GM12878 (cell line): ENCODE data around the gene PLIN3.
"Not testable (repeated sequence)": the region's sequence is repeated elsewhere in the genome, so short reads cannot be mapped to it uniquely, and the experiment has no call there.

Experiments
- BHLHE40 ChIP-seq, 2 experiments: fragments of 450-650 bp in 1 of 2; IDR thresholded peaks; 2 replicates each; pipeline ENCODE4 v1.6.1; 2011 to 2017; ENCODE audit warnings: low read depth in 2 of 2, borderline replicate concordance in 1 of 2, improper control_type of control experiment in 1 of 2, low read length in 1 of 2, mild to moderate bottlenecking in 1 of 2
- CHD2 ChIP-seq: IDR thresholded peaks from 2 replicates; pipeline ENCODE4 v1.6.1; 2011; ENCODE audit warnings: low read depth, low read length, improper control_type of control experiment, borderline replicate concordance
- EGR1 ChIP-seq, 2 experiments: IDR thresholded peaks; 1 replicate in 1 of 2; 2 replicates in 1 of 2; pipeline ENCODE4 v1.6.1; 2011 to 2012; ENCODE audit warnings: low read depth in 2 of 2, low read length in 2 of 2, borderline replicate concordance in 1 of 2, mild to moderate bottlenecking in 1 of 2, moderate library complexity in 1 of 2
- FOS ChIP-seq: IDR thresholded peaks from 3 replicates; pipeline ENCODE4 v1.6.1; 2011; ENCODE audit warnings: borderline replicate concordance; ENCODE audit not compliant: insufficient read length; ENCODE audit errors: extremely low read depth
- POLR2A ChIP-seq: IDR thresholded peaks from 2 replicates; pipeline ENCODE4 v1.6.1; 2011; ENCODE audit warnings: low read depth, mild to moderate bottlenecking, low read length
- POLR2AphosphoS5 ChIP-seq: IDR thresholded peaks from 2 replicates; pipeline ENCODE4 v1.6.1; 2011; ENCODE audit warnings: mild to moderate bottlenecking, low read length, inconsistent platforms
- RCOR1 ChIP-seq: conservative IDR thresholded peaks from 2 replicates; pipeline ENCODE4 v1.6.1; 2012; ENCODE audit warnings: low read depth, low read length, improper control_type of control experiment
- TARDBP ChIP-seq: IDR thresholded peaks from 2 replicates; pipeline ENCODE4 v1.6.1; 2016; ENCODE audit warnings: borderline replicate concordance
- YY1 ChIP-seq: IDR thresholded peaks from 2 replicates; pipeline ENCODE4 v1.6.1; 2011; ENCODE audit warnings: low read depth, mild to moderate bottlenecking, low read length
- ZNF207 ChIP-seq: fragments of 450-650 bp; IDR thresholded peaks from 2 replicates; pipeline ENCODE4 v1.6.1; 2014; ENCODE audit warnings: antibody characterized with exemption, mild to moderate bottlenecking, borderline replicate concordance
- ZNF274 ChIP-seq: IDR thresholded peaks from one replicate; pipeline ENCODE4 v1.8.0; 2011; ENCODE audit not compliant: insufficient read length, insufficient read depth
- TF ChIP-seq, protein P1 (sequence below), 3 experiments: IDR thresholded peaks in 2 of 3; conservative IDR thresholded peaks in 1 of 3; 2 replicates each; pipeline ENCODE4 v1.5.1; 2011; ENCODE audit warnings: low read depth in 3 of 3, low read length in 3 of 3, mild to moderate bottlenecking in 3 of 3, control low read depth in 2 of 3, moderate library complexity in 2 of 3, inconsistent platforms in 1 of 3, mixed read lengths in 1 of 3; ENCODE audit not compliant: control insufficient read depth in 2 of 3, insufficient read depth in 1 of 3; ENCODE audit errors: extremely low read depth in 1 of 3
- TF ChIP-seq, protein P2 (sequence below): fragments of 450-650 bp; IDR thresholded peaks from 2 replicates; pipeline ENCODE4 v1.6.1; 2017; ENCODE audit warnings: antibody characterized with exemption, mild to moderate bottlenecking, moderate library complexity
- TF ChIP-seq, protein P3 (sequence below): fragments of 450-650 bp; IDR thresholded peaks from 2 replicates; pipeline ENCODE4 v1.6.1; 2017; ENCODE audit warnings: borderline replicate concordance

DNA sequence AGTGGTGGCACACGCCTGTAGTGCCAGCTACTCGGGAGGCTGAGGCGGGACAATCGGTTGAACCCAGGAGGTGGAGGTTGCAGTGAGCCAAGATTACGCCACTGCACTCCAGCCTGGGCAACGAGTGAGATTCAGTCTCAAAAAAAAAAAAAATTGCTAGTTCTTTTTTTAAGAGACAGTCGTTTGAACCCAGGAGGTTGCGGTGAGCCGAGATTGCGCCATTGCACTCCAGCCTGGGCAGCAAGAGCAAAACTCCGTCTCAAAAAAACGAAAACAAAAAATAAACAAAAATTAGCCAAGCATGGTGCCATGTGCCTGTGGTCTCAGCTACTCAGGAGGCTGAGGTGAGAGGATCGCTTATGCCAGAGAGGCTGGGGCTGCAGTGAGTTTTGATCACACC is 33.4 kb upstream of the PLIN3 start:
- TF ChIP-seq YY1; ZNF274; TARDBP; FOS; POLR2A; EGR1 (IDR thresholded peaks at IDR 0.05; ENCODE audit: borderline replicate concordance in 1 of 2, low read depth in 2 of 2, low read length in 2 of 2); BHLHE40 (IDR thresholded peaks at IDR 0.05; ENCODE audit: borderline replicate concordance in 1 of 2, low read depth in 2 of 2, low read length in 1 of 2); ZNF207; RCOR1; POLR2AphosphoS5; CHD2: not testable (repeated sequence)
- TF ChIP-seq, protein P1, sequence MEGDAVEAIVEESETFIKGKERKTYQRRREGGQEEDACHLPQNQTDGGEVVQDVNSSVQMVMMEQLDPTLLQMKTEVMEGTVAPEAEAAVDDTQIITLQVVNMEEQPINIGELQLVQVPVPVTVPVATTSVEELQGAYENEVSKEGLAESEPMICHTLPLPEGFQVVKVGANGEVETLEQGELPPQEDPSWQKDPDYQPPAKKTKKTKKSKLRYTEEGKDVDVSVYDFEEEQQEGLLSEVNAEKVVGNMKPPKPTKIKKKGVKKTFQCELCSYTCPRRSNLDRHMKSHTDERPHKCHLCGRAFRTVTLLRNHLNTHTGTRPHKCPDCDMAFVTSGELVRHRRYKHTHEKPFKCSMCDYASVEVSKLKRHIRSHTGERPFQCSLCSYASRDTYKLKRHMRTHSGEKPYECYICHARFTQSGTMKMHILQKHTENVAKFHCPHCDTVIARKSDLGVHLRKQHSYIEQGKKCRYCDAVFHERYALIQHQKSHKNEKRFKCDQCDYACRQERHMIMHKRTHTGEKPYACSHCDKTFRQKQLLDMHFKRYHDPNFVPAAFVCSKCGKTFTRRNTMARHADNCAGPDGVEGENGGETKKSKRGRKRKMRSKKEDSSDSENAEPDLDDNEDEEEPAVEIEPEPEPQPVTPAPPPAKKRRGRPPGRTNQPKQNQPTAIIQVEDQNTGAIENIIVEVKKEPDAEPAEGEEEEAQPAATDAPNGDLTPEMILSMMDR (IDR thresholded peaks at IDR 0.05 in 2 of 3, conservative IDR thresholded peaks at IDR 0.05 in 1 of 3; ENCODE audit: control insufficient read depth in 2 of 3, extremely low read depth in 1 of 3, insufficient read depth in 1 of 3, low read depth in 3 of 3, low read length in 3 of 3): not testable (repeated sequence)
- TF ChIP-seq, protein P2, sequence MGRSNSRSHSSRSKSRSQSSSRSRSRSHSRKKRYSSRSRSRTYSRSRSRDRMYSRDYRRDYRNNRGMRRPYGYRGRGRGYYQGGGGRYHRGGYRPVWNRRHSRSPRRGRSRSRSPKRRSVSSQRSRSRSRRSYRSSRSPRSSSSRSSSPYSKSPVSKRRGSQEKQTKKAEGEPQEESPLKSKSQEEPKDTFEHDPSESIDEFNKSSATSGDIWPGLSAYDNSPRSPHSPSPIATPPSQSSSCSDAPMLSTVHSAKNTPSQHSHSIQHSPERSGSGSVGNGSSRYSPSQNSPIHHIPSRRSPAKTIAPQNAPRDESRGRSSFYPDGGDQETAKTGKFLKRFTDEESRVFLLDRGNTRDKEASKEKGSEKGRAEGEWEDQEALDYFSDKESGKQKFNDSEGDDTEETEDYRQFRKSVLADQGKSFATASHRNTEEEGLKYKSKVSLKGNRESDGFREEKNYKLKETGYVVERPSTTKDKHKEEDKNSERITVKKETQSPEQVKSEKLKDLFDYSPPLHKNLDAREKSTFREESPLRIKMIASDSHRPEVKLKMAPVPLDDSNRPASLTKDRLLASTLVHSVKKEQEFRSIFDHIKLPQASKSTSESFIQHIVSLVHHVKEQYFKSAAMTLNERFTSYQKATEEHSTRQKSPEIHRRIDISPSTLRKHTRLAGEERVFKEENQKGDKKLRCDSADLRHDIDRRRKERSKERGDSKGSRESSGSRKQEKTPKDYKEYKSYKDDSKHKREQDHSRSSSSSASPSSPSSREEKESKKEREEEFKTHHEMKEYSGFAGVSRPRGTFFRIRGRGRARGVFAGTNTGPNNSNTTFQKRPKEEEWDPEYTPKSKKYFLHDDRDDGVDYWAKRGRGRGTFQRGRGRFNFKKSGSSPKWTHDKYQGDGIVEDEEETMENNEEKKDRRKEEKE: not testable (repeated sequence)
- TF ChIP-seq, protein P3, sequence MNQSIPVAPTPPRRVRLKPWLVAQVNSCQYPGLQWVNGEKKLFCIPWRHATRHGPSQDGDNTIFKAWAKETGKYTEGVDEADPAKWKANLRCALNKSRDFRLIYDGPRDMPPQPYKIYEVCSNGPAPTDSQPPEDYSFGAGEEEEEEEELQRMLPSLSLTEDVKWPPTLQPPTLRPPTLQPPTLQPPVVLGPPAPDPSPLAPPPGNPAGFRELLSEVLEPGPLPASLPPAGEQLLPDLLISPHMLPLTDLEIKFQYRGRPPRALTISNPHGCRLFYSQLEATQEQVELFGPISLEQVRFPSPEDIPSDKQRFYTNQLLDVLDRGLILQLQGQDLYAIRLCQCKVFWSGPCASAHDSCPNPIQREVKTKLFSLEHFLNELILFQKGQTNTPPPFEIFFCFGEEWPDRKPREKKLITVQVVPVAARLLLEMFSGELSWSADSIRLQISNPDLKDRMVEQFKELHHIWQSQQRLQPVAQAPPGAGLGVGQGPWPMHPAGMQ: not testable (repeated sequence)
